H1 (cell line): ENCODE measurements around the gene TNKS2. TPM values are rescaled to one million over a fixed set of nuclear protein-coding genes. Genes with fewer than 3 reads are reported as not detected.

ENCODE experiments used
- CTCF ChIA-PET: fragments of 300-600 bp; sonication (Branson Sonifier 250); formaldehyde crosslinking; loops from one replicate; lab custom pipeline; 2021; ENCODE audit not compliant: partially characterized antibody; lab: Charles Lee
- POLR2A ChIA-PET: fragments of 300-600 bp; sonication (Branson Sonifier 250); formaldehyde crosslinking; loops from one replicate; lab custom pipeline; 2021; ENCODE audit warnings: inconsistent platforms; ENCODE audit not compliant: partially characterized antibody; lab: Charles Lee
- DNase-seq, 2 experiments: peaks; one replicate each; pipeline versions ENCODE4 v3.0.0 to v3.0.0-alpha.2; 2010 to 2022; ENCODE audit warnings: low spot score in 2 of 2, low read depth in 1 of 2, mixed read lengths in 1 of 2
- FAIRE-seq: peaks from 2 replicates; lab custom pipeline; 2011; peaks lifted over from hg19 to GRCh38; lab: Jason Lieb, UNC
- H2AFZ ChIP-seq: 2 replicates; pipeline ENCODE4 v1.8.1; 2012; ENCODE audit warnings: low read length, inconsistent platforms
- H2AK5ac ChIP-seq: 2 replicates; pipeline ENCODE4 v1.6.1; 2013; ENCODE audit warnings: low read depth, low read length
- H2BK120ac ChIP-seq: replicated peaks from 2 replicates; pipeline ENCODE3; 2013; ENCODE audit warnings: low read depth, low read length, inconsistent platforms
- H2BK12ac ChIP-seq: 2 replicates; pipeline ENCODE4 v1.6.1; 2013; ENCODE audit warnings: low read depth, low read length
- H2BK15ac ChIP-seq: 2 replicates; pipeline ENCODE4 v1.6.1; 2013; ENCODE audit warnings: low read length
- H2BK20ac ChIP-seq: 2 replicates; pipeline ENCODE4 v1.6.1; 2013; ENCODE audit warnings: low read length
- H2BK5ac ChIP-seq: 2 replicates; pipeline ENCODE4 v1.6.1; 2013; ENCODE audit warnings: low read depth, low read length
- H3K14ac ChIP-seq: 2 replicates; pipeline ENCODE4 v1.6.1; 2013; ENCODE audit warnings: inconsistent platforms; ENCODE audit not compliant: insufficient read length
- H3K18ac ChIP-seq: 2 replicates; pipeline ENCODE4 v1.6.1; 2013; ENCODE audit warnings: low read length; ENCODE audit errors: extremely low read depth
- H3K23ac ChIP-seq: 2 replicates; pipeline ENCODE4 v1.6.1; 2013; ENCODE audit warnings: inconsistent platforms; ENCODE audit not compliant: insufficient read length
- H3K23me2 ChIP-seq: 2 replicates; pipeline ENCODE4 v1.6.1; 2013; ENCODE audit warnings: low read depth, low read length
- H3K27ac ChIP-seq: 2 replicates; pipeline ENCODE4 v1.6.1; 2011; ENCODE audit warnings: low read depth, low read length, inconsistent platforms
- H3K27me3 ChIP-seq, 4 experiments: replicated peaks in 1 of 4; 1 replicate in 1 of 4; 2 replicates in 3 of 4; pipeline versions ENCODE4 v1.6.1 to v1.8.1; 2011 to 2013; ENCODE audit warnings: low read length in 3 of 4, mild to moderate bottlenecking in 3 of 4, inconsistent platforms in 2 of 4, mixed read lengths in 2 of 4, moderate library complexity in 1 of 4; ENCODE audit not compliant: control insufficient read depth in 3 of 4, insufficient read depth in 3 of 4; ENCODE audit errors: extremely low read depth in 1 of 4
- H3K36me3 ChIP-seq, 4 experiments: 2 replicates each; pipeline versions ENCODE4 v1.6.1 to v1.8.1; 2011 to 2013; ENCODE audit warnings: mild to moderate bottlenecking in 4 of 4, low read length in 3 of 4, moderate library complexity in 2 of 4, control low read depth in 1 of 4, inconsistent platforms in 1 of 4; ENCODE audit not compliant: insufficient read depth in 4 of 4, control insufficient read depth in 2 of 4
- H3K4ac ChIP-seq: replicated peaks from 2 replicates; pipeline ENCODE3; 2013; ENCODE audit warnings: low read length, low read depth, mixed read lengths, inconsistent platforms; ENCODE audit not compliant: insufficient read length
- H3K4me1 ChIP-seq, 4 experiments: replicated peaks in 1 of 4; 1 replicate in 1 of 4; 2 replicates in 3 of 4; pipeline versions ENCODE4 v1.6.1 to v1.8.1; 2011 to 2013; ENCODE audit warnings: low read length in 3 of 4, inconsistent platforms in 2 of 4, mixed read lengths in 1 of 4; ENCODE audit not compliant: insufficient read depth in 4 of 4, control insufficient read depth in 3 of 4
- H3K4me2 ChIP-seq, 2 experiments: 2 replicates each; pipeline versions ENCODE4 v1.6.1 to v1.8.1; 2011 to 2013; ENCODE audit warnings: low read depth in 2 of 2, low read length in 2 of 2, control low read depth in 1 of 2, inconsistent platforms in 1 of 2, mild to moderate bottlenecking in 1 of 2; ENCODE audit not compliant: insufficient read depth in 1 of 2
- H3K4me3 ChIP-seq, 4 experiments: fragments of 200-600, 300-600 bp in 1 of 4; sonication (generic), shearing (Covaris generic), sonication (Bioruptor Twin) in 1 of 4; 2 replicates each; pipeline versions ENCODE4 v1.5.1 to v1.8.1; 2011 to 2016; ENCODE audit warnings: low read length in 4 of 4, low read depth in 3 of 4, control low read depth in 2 of 4, inconsistent platforms in 2 of 4, mild to moderate bottlenecking in 2 of 4, mixed read lengths in 1 of 4, moderate library complexity in 1 of 4; ENCODE audit not compliant: insufficient read depth in 2 of 4; ENCODE audit errors: extremely low read depth in 1 of 4
- H3K56ac ChIP-seq: replicated peaks from 2 replicates; pipeline ENCODE3; 2013; ENCODE audit warnings: low read depth, mild to moderate bottlenecking, mixed read lengths, low read length, inconsistent platforms; ENCODE audit not compliant: insufficient read length
- H3K79me1 ChIP-seq: 2 replicates; pipeline ENCODE4 v1.6.1; 2013; ENCODE audit warnings: low read depth, low read length, control low read depth
- H3K79me2 ChIP-seq, 2 experiments: 2 replicates each; pipeline versions ENCODE4 v1.6.1 to v1.8.1; 2012 to 2013; ENCODE audit warnings: low read length in 2 of 2, mild to moderate bottlenecking in 2 of 2, inconsistent platforms in 1 of 2; ENCODE audit not compliant: insufficient read depth in 2 of 2, control insufficient read depth in 1 of 2
- H3K9ac ChIP-seq, 4 experiments: replicated peaks in 1 of 4; 1 replicate in 1 of 4; 2 replicates in 3 of 4; pipeline versions ENCODE4 v1.6.1 to v1.8.1; 2011 to 2013; ENCODE audit warnings: low read depth in 3 of 4, low read length in 3 of 4, control low read depth in 2 of 4, mild to moderate bottlenecking in 2 of 4, moderate library complexity in 2 of 4, inconsistent platforms in 1 of 4; ENCODE audit errors: extremely low read depth in 1 of 4
- H3K9me3 ChIP-seq, 2 experiments: 2 replicates each; pipeline versions ENCODE4 v1.6.1 to v1.8.1; 2012 to 2013; ENCODE audit warnings: mild to moderate bottlenecking in 2 of 2, moderate library complexity in 2 of 2, control low read depth in 1 of 2, inconsistent platforms in 1 of 2, low read depth in 1 of 2, low read length in 1 of 2, mixed read lengths in 1 of 2; ENCODE audit not compliant: insufficient read depth in 2 of 2
- H4K20me1 ChIP-seq, 2 experiments: replicated peaks in 1 of 2; 2 replicates each; pipeline versions ENCODE3 to v1.8.1; 2011 to 2013; ENCODE audit warnings: inconsistent platforms in 2 of 2, low read length in 2 of 2, mild to moderate bottlenecking in 1 of 2; ENCODE audit not compliant: insufficient read depth in 2 of 2, control insufficient read depth in 1 of 2
- H4K5ac ChIP-seq: 2 replicates; pipeline ENCODE4 v1.6.1; 2013; ENCODE audit warnings: low read length, low read depth, mixed read lengths, inconsistent platforms; ENCODE audit not compliant: insufficient read length
- H4K8ac ChIP-seq: 2 replicates; pipeline ENCODE4 v1.8.0; 2013; ENCODE audit warnings: mild to moderate bottlenecking, moderate library complexity, low read length, inconsistent platforms; ENCODE audit not compliant: insufficient read depth; ENCODE audit errors: extremely low read depth
- H4K91ac ChIP-seq: replicated peaks from 2 replicates; pipeline ENCODE3; 2013; ENCODE audit warnings: low read length, mixed read lengths, inconsistent platforms; ENCODE audit not compliant: insufficient read length
- WGBS, 2 experiments: shearing (Covaris generic) in 1 of 2; methylation state at CpG; one replicate each; pipeline versions ENCODE4 v1.1.6 to v1.1.7; 2013 to 2015; ENCODE audit warnings: low lambda C conversion rate in 2 of 2, mixed read lengths in 2 of 2, inconsistent platforms in 1 of 2, low coverage in 1 of 2, missing lambda C conversion rate in 1 of 2; ENCODE audit not compliant: insufficient replicate concordance in 2 of 2, insufficient coverage in 1 of 2, insufficient read length in 1 of 2; ENCODE audit errors: extremely low coverage in 1 of 2, missing lambda C conversion rate in 1 of 2; 5-methylcytosine and 5-hydroxymethylcytosine counted together
- polyA plus RNA-seq, 7 experiments: library from polyadenylated mRNA; depleted of rRNA in 3 of 7; stranded (reverse) in 5 of 7; unstranded in 2 of 7; fragments of >200 nt in 5 of 7; fragments of 200-250 nt in 2 of 7; gene quantifications; 1 replicate in 5 of 7; 2 replicates in 1 of 7; 4 replicates in 1 of 7; pipeline versions ENCODE4 v1.2.1 to v1.2.3, GENCODE V29; 2011 to 2013; ENCODE audit warnings: missing spikeins in 2 of 7, mixed read lengths in 2 of 7
- total RNA-seq: library from RNA; stranded (reverse); fragmentation: NEBNext Ultra II Directional; extraction: Animal tissue kit (Norgen Biotek cat#: 25700); gene quantifications from 2 replicates; pipeline ENCODE4 v1.2.1, GENCODE V29; 2021

TNKS2 gene
- total and polyA plus RNA-seq, 2 of the 8 experiments (the other 6 are each of a cell fraction or from before 2014, with no cell fraction given), result 23.3 to 73.6 TPM

DNA sequence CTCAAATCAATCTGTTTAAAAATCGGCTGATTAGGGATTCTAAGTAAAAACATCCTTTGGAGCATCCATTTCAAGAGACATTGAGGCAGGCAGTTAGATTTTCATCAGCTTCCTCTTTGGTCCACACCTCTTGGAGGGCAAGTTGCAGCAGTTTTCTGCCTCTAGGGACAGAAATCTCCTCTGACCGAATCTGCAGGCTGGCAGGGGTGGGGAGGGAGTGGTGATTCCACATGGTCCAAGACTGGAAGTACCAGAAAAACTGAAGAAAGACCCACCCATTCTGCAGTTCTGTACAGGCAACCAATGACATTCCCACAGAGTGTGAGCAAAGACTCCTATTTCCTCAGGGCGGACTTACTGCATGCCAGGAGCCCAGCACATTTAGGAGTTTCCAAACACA is 82.1 kb downstream of the TNKS2 start:
- Histone ChIP-seq H3K9me3 (no peaks in the 10 kb centered on the region), H4K20me1 (no peaks in the 10 kb centered on the region), H4K8ac (0 out of 2 replicates have a peak overlapping the region, but pooled peaks have one; percentile 66), H2BK12ac (peak overlapping the region; percentile 21; the same call in 1 of the 2 replicates), H3K56ac (no peak overlapping the region), H3K27me3 (no peaks in the 10 kb centered on the region), H2AK5ac (no peak overlapping the region), H3K79me2 (no peaks in the 10 kb centered on the region), H2AFZ (peak overlapping the region; percentile 47; the same call in 1 of the 2 replicates), H2BK20ac (peak overlapping the region; percentile 68; the same call in 1 of the 2 replicates), H3K9ac (no peak overlapping the region), H2BK120ac (peak overlapping the region; percentile 60), H3K4ac (no peak overlapping the region), H3K14ac (no peak overlapping the region), H4K5ac (peak overlapping the region; percentile 14), H3K18ac (peak overlapping the region; percentile 19; the same call in 1 of the 2 replicates), H3K4me1 (peaks cover 11 to 35% (median 26%) of the 10 kb centered on the region in 4 experiments; a peak in 6 of 7 replicates), H2BK5ac (no peak overlapping the region), H3K4me2 (no peak overlapping the region), H3K23me2 (no peaks in the 10 kb centered on the region), H3K23ac (no peak overlapping the region), H2BK15ac (no peak overlapping the region), H3K36me3 (no peaks in the 10 kb centered on the region), H4K91ac (peak overlapping the region; percentile 1), H3K79me1 (no peaks in the 10 kb centered on the region), H3K4me3 (no peak overlapping the region), H3K27ac (no peak overlapping the region)
- FAIRE-seq (no peak), DNase-seq (no peak)
- ChIA-PET POLR2A (interaction anchor here (0.9 kb wide), 1 partner anchor 11 kb away, joined by 5 read pairs; no protein-coding TSS in a partner anchor), CTCF (interaction anchor here (0.6 to 2.1 kb wide), 8 partner anchors 9 to 387 kb away, joined by 3 to 7 read pairs (median 4); no protein-coding TSS in a partner anchor)
- WGBS, 2 experiments, result 64% methylated on average over 3 of the region's 3 CpGs; no CpG with 5 or more reads in 1 of the 2 experiments
